H9 (cell line): ENCODE data around the gene LPP. TPM values are rescaled to one million over a fixed set of nuclear protein-coding genes. Genes with fewer than 3 reads are reported as not detected.

Experiments used
- DNase-seq: peaks from one replicate; pipeline ENCODE4 v3.0.0-alpha.2; 2017
- H2AFZ ChIP-seq: one replicate; pipeline ENCODE4 v1.6.1; 2013; ENCODE audit warnings: mild to moderate bottlenecking, low read length, control low read depth, moderate library complexity
- H2AK5ac ChIP-seq: 2 replicates; pipeline ENCODE4 v1.6.1; 2013; ENCODE audit warnings: low read length, control low read depth, mixed read lengths; ENCODE audit not compliant: insufficient read length
- H2BK120ac ChIP-seq: one replicate; pipeline ENCODE4 v1.6.1; 2013; ENCODE audit warnings: low read depth, mild to moderate bottlenecking, low read length, control low read depth, inconsistent platforms; ENCODE audit not compliant: poor library complexity, severe bottlenecking
- H2BK12ac ChIP-seq: 2 replicates; pipeline ENCODE4 v1.6.1; 2013; ENCODE audit warnings: low read length, control low read depth, mixed read lengths, low read depth; ENCODE audit not compliant: insufficient read length
- H2BK15ac ChIP-seq: 2 replicates; pipeline ENCODE4 v1.6.1; 2013; ENCODE audit warnings: low read depth, low read length, control low read depth
- H2BK20ac ChIP-seq: one replicate; pipeline ENCODE4 v1.6.1; 2013; ENCODE audit warnings: low read depth, mild to moderate bottlenecking, low read length, control low read depth, inconsistent platforms; ENCODE audit not compliant: poor library complexity, severe bottlenecking
- H2BK5ac ChIP-seq: 2 replicates; pipeline ENCODE4 v1.6.1; 2013; ENCODE audit warnings: low read length, control low read depth, mixed read lengths; ENCODE audit not compliant: insufficient read length
- H3K14ac ChIP-seq: 2 replicates; pipeline ENCODE4 v1.6.1; 2013; ENCODE audit warnings: low read length, control low read depth; ENCODE audit not compliant: insufficient read depth
- H3K18ac ChIP-seq: 2 replicates; pipeline ENCODE4 v1.6.1; 2013; ENCODE audit warnings: low read depth, mild to moderate bottlenecking, mixed read lengths, low read length, control low read depth; ENCODE audit not compliant: insufficient read length
- H3K23ac ChIP-seq: 2 replicates; pipeline ENCODE4 v1.6.1; 2013; ENCODE audit warnings: low read length, control low read depth, mixed read lengths, low read depth; ENCODE audit not compliant: insufficient read length
- H3K23me2 ChIP-seq: 2 replicates; pipeline ENCODE4 v1.6.1; 2013; ENCODE audit warnings: low read depth, mild to moderate bottlenecking, mixed read lengths, low read length, control low read depth; ENCODE audit not compliant: insufficient read length, poor library complexity, severe bottlenecking
- H3K27ac ChIP-seq: 2 replicates; pipeline ENCODE4 v1.5.1; 2013; ENCODE audit warnings: low read length, control low read depth, mixed read lengths, low read depth; ENCODE audit not compliant: insufficient read length
- H3K27me3 ChIP-seq: 2 replicates; pipeline ENCODE4 v1.6.1; 2013; ENCODE audit warnings: low read length, control low read depth, inconsistent platforms; ENCODE audit not compliant: insufficient read depth
- H3K4ac ChIP-seq: 2 replicates; pipeline ENCODE4 v1.6.1; 2013; ENCODE audit warnings: low read depth, mild to moderate bottlenecking, control low read depth, inconsistent platforms, low read length, moderate library complexity
- H3K4me1 ChIP-seq: 2 replicates; pipeline ENCODE4 v1.6.1; 2013; ENCODE audit warnings: low read length, control low read depth, inconsistent platforms; ENCODE audit not compliant: insufficient read depth
- H3K4me2 ChIP-seq: 2 replicates; pipeline ENCODE4 v1.6.1; 2013; ENCODE audit warnings: low read length, control low read depth, mixed read lengths; ENCODE audit not compliant: insufficient read length, insufficient read depth
- H3K56ac ChIP-seq: 2 replicates; pipeline ENCODE4 v1.6.1; 2013; ENCODE audit warnings: low read depth, mild to moderate bottlenecking, mixed read lengths, low read length, control low read depth; ENCODE audit not compliant: insufficient read length
- H3K79me1 ChIP-seq: 2 replicates; pipeline ENCODE4 v1.6.1; 2013; ENCODE audit warnings: low read depth, mild to moderate bottlenecking, moderate library complexity, low read length, control low read depth, inconsistent platforms; ENCODE audit not compliant: insufficient read depth, poor library complexity, severe bottlenecking
- H3K79me2 ChIP-seq: 2 replicates; pipeline ENCODE4 v1.6.1; 2013; ENCODE audit warnings: low read length, control low read depth, inconsistent platforms; ENCODE audit not compliant: insufficient read depth
- H3K9ac ChIP-seq: 2 replicates; pipeline ENCODE4 v1.6.1; 2013; ENCODE audit warnings: low read length, control low read depth, mixed read lengths; ENCODE audit not compliant: insufficient read length; ENCODE audit errors: extremely low read depth
- H3K9me3 ChIP-seq: one replicate; pipeline ENCODE4 v1.6.1; 2013; ENCODE audit warnings: low read depth, low read length, inconsistent platforms; ENCODE audit not compliant: control insufficient read depth
- H3T11ph ChIP-seq: one replicate; pipeline ENCODE4 v1.6.1; 2013; ENCODE audit warnings: mild to moderate bottlenecking, low read length, control low read depth, inconsistent platforms
- H4K20me1 ChIP-seq: one replicate; pipeline ENCODE4 v1.6.1; 2013; ENCODE audit not compliant: control insufficient read depth, insufficient read length, insufficient read depth
- H4K5ac ChIP-seq: 2 replicates; pipeline ENCODE4 v1.6.1; 2013; ENCODE audit warnings: low read depth, mild to moderate bottlenecking, mixed read lengths, low read length, control low read depth; ENCODE audit not compliant: insufficient read length
- H4K8ac ChIP-seq: replicated peaks from 2 replicates; pipeline ENCODE4 v1.6.1; 2013; ENCODE audit warnings: low read length, control low read depth, mixed read lengths, low read depth; ENCODE audit not compliant: insufficient read length
- H4K91ac ChIP-seq: 2 replicates; pipeline ENCODE4 v1.6.1; 2013; ENCODE audit warnings: low read depth, mild to moderate bottlenecking, moderate library complexity, mixed read lengths, low read length, control low read depth; ENCODE audit not compliant: insufficient read length
- H3K27ac Mint-ChIP-seq, 3 experiments: 2 replicates in 2 of 3; 3 replicates in 1 of 3; pipeline ENCODE4 v1.8.0; 2020 to 2021; ENCODE audit warnings: mixed read lengths in 3 of 3, mild to moderate bottlenecking in 1 of 3, moderate library complexity in 1 of 3
- H3K27me3 Mint-ChIP-seq: 2 replicates; pipeline ENCODE4 v1.8.0; 2021; ENCODE audit warnings: low read depth, mild to moderate bottlenecking, moderate library complexity, mixed read lengths
- H3K36me3 Mint-ChIP-seq, 3 experiments: 2 replicates in 2 of 3; 3 replicates in 1 of 3; pipeline ENCODE4 v1.8.0; 2020 to 2021; ENCODE audit warnings: low read depth in 3 of 3, mixed read lengths in 3 of 3; ENCODE audit not compliant: insufficient read depth in 1 of 3
- H3K4me1 Mint-ChIP-seq, 2 experiments: 2 replicates each; pipeline ENCODE4 v1.8.0; 2020; ENCODE audit warnings: mixed read lengths in 2 of 2
- H3K4me3 Mint-ChIP-seq, 2 experiments: 2 replicates in 1 of 2; 3 replicates in 1 of 2; pipeline ENCODE4 v1.8.0; 2020 to 2021; ENCODE audit warnings: mild to moderate bottlenecking in 2 of 2, mixed read lengths in 2 of 2, moderate library complexity in 1 of 2
- H3K9me3 Mint-ChIP-seq, 2 experiments: 2 replicates in 1 of 2; 3 replicates in 1 of 2; pipeline ENCODE4 v1.8.0; 2020; ENCODE audit warnings: mild to moderate bottlenecking in 2 of 2, mixed read lengths in 2 of 2, moderate library complexity in 1 of 2
- WGBS: extraction: QIAGEN DNeasy Blood & Tissue Kit; methylation state at CpG from one replicate; pipeline ENCODE4 v1.1.7; 2013; ENCODE audit warnings: missing lambda C conversion rate, low lambda C conversion rate, mixed read lengths; ENCODE audit not compliant: insufficient read length; ENCODE audit errors: extremely low coverage; 5-methylcytosine and 5-hydroxymethylcytosine counted together
- total RNA-seq: library from RNA; stranded (reverse); gene quantifications from 2 replicates; pipeline ENCODE4 v1.2.1, GENCODE V29; 2021
- TF ChIP-seq, protein P1 (sequence below): fragments of 200-600 bp; sonication (generic); conservative IDR thresholded peaks from 3 replicates; pipeline ENCODE4 v1.8.0; 2021; ENCODE audit warnings: antibody characterized with exemption, mild to moderate bottlenecking

Gene LPP
- total RNA-seq, 1 experiment from 2014 or later: 64.6 TPM

DNA sequence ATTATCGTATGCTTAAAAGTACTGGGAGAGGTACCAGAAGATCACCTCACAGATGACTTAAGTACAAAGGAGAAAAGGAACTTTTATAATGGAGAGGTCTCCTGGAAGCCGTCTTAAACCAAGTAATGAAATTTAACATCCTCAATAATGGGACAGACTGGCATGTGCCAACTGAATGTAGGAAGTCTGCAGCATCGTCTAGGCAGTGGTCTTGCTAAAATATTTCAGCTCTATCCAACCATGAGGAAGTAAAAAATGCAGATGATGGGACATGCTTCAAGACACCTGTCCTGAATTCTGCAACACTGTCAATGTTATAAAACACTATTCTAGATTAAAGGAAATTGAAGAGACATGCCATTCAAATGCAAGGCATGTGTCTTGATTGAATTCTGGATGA, 559.0 kb downstream of the LPP start:
- Histone ChIP-seq H3K9me3 (no peaks in the 10 kb centered on the region), H3T11ph (no peak overlapping the region), H2BK15ac (no peak overlapping the region), H3K23ac (no peak overlapping the region), H3K4me1 (no peaks in the 10 kb centered on the region), H2BK5ac (no peak overlapping the region), H3K56ac (no peak overlapping the region), H3K27me3 (no peaks in the 10 kb centered on the region), H2AK5ac (no peak overlapping the region), H3K79me1 (no peaks in the 10 kb centered on the region), H3K27ac (no peak overlapping the region), H4K8ac (no peak overlapping the region), H3K4me2 (no peak overlapping the region), H3K9ac (no peak overlapping the region), H4K20me1 (no peaks in the 10 kb centered on the region), H3K14ac (no peak overlapping the region), H2AFZ (no peak overlapping the region), H4K91ac (no peak overlapping the region), H3K23me2 (no peaks in the 10 kb centered on the region), H2BK120ac (no peak overlapping the region), H4K5ac (no peak overlapping the region), H3K18ac (no peak overlapping the region), H3K4ac (no peak overlapping the region), H3K79me2 (no peaks in the 10 kb centered on the region), H2BK20ac (no peak overlapping the region), H2BK12ac (no peak overlapping the region)
- Mint-ChIP-seq H3K27me3 (no peaks in the 10 kb centered on the region; the same call in 1 of the 2 replicates), H3K4me3 (no peak overlapping the region), H3K36me3 (no peaks in the 10 kb centered on the region), H3K9me3 (no peaks in the 10 kb centered on the region), H3K4me1 (0 out of 4 replicates have a peak, but pooled peaks cover 0 to 2% of the 10 kb centered on the region in 2 experiments), H3K27ac (no peak overlapping the region)
- TF ChIP-seq, protein P1, sequence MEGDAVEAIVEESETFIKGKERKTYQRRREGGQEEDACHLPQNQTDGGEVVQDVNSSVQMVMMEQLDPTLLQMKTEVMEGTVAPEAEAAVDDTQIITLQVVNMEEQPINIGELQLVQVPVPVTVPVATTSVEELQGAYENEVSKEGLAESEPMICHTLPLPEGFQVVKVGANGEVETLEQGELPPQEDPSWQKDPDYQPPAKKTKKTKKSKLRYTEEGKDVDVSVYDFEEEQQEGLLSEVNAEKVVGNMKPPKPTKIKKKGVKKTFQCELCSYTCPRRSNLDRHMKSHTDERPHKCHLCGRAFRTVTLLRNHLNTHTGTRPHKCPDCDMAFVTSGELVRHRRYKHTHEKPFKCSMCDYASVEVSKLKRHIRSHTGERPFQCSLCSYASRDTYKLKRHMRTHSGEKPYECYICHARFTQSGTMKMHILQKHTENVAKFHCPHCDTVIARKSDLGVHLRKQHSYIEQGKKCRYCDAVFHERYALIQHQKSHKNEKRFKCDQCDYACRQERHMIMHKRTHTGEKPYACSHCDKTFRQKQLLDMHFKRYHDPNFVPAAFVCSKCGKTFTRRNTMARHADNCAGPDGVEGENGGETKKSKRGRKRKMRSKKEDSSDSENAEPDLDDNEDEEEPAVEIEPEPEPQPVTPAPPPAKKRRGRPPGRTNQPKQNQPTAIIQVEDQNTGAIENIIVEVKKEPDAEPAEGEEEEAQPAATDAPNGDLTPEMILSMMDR: no peak
- no CpG with 5 or more reads among the region's 3 CpGs for WGBS
- no peak for DNase-seq
